ENCODE measurements around the gene APLP1. TPM values are rescaled to one million over a fixed set of nuclear protein-coding genes. Genes with fewer than 3 reads are reported as not detected.
"Not testable (repeated sequence)": the region's sequence is repeated elsewhere in the genome, so short reads cannot be mapped to it uniquely, and the experiment has no call there.

The APLP1 gene
- total RNA-seq, 2 donors from 2014 or later, result 17.5 to 33.6 TPM

GRCh38 chr19:35862528-35862927, 5.8 kb upstream of the APLP1 start:
- TF ChIP-seq CTCF (IDR thresholded peaks at IDR 0.05), result no peak
- no peak overlapping the region for H3K4me3 ChIP-seq
- no peaks in the 10 kb centered on the region for H3K4me1 ChIP-seq
- DNase-seq (ENCODE audit: low spot score), result no peak
- peaks cover 0 to 8% of the 10 kb centered on the region in 2 donors for H3K27me3 ChIP-seq
- H3K36me3 ChIP-seq, result no peaks in the 10 kb centered on the region
- H3K9me3 ChIP-seq, result no peaks in the 10 kb centered on the region
- H3K27ac ChIP-seq, result no peak overlapping the region

GRCh38 chr19:35863018-35863417, 5.4 kb upstream of the APLP1 start:
- H3K9me3 ChIP-seq, result no peaks in the 10 kb centered on the region
- peaks cover 0 to 2% of the 10 kb centered on the region in 2 donors for H3K4me1 ChIP-seq
- no peak for DNase-seq (ENCODE audit: low spot score)
- peaks cover 0 to 8% of the 10 kb centered on the region in 2 donors for H3K27me3 ChIP-seq
- no peak overlapping the region for H3K27ac ChIP-seq
- H3K36me3 ChIP-seq, result no peaks in the 10 kb centered on the region
- TF ChIP-seq CTCF (IDR thresholded peaks at IDR 0.05), result no peak
- no peak overlapping the region for H3K4me3 ChIP-seq

- H3K36me3 ChIP-seq, result no peaks in the 10 kb centered on the region
- peak overlapping the region; percentile 37 to 64 for H3K4me3 ChIP-seq
- no peak for TF ChIP-seq CTCF (IDR thresholded peaks at IDR 0.05)
- H3K27ac ChIP-seq, result no peak overlapping the region
- H3K27me3 ChIP-seq, result no peaks in the 10 kb centered on the region
- peaks cover 0 to 26% of the 10 kb centered on the region in 2 donors for H3K4me1 ChIP-seq
- DNase-seq (ENCODE audit: low spot score), result no peak
- H3K9me3 ChIP-seq, result no peaks in the 10 kb centered on the region
Observed at GRCh38 chr19:35868823-35869326, 501 bp downstream of the APLP1 start.

- DNase-seq (ENCODE audit: low spot score), result no peak
- peak overlapping the region in 1 of 2 donors; percentile 64 for H3K4me3 ChIP-seq
- no peak for TF ChIP-seq CTCF (IDR thresholded peaks at IDR 0.05)
- H3K9me3 ChIP-seq, result no peaks in the 10 kb centered on the region
- H3K4me1 ChIP-seq, result peaks cover 0 to 26% of the 10 kb centered on the region in 2 donors
- no peak overlapping the region for H3K27ac ChIP-seq
- H3K36me3 ChIP-seq, result no peaks in the 10 kb centered on the region
- no peaks in the 10 kb centered on the region for H3K27me3 ChIP-seq
Observed at GRCh38 chr19:35869327-35870123, 1.2 kb downstream of the APLP1 start.

GRCh38 chr19:35870124-35870736, 1.9 kb downstream of the APLP1 start:
- H3K27me3 ChIP-seq; H3K9me3 ChIP-seq; DNase-seq (ENCODE audit: low spot score); H3K36me3 ChIP-seq; H3K27ac ChIP-seq: not testable (repeated sequence)
- Histone ChIP-seq H3K4me3 (peak overlapping the region in 1 of 2 donors; percentile 64), H3K4me1 (peaks cover 0 to 26% of the 10 kb centered on the region in 2 donors)

GRCh38 chr19:35870798-35871197, 2.4 kb downstream of the APLP1 start:
- DNase-seq (ENCODE audit: low spot score), result no peak
- no peak overlapping the region for H3K27ac ChIP-seq
- no peak for TF ChIP-seq CTCF (IDR thresholded peaks at IDR 0.05)
- H3K9me3 ChIP-seq, result no peaks in the 10 kb centered on the region
- no peaks in the 10 kb centered on the region for H3K36me3 ChIP-seq
- peaks cover 0 to 26% of the 10 kb centered on the region in 2 donors for H3K4me1 ChIP-seq
- H3K4me3 ChIP-seq, result no peak overlapping the region
- no peaks in the 10 kb centered on the region for H3K27me3 ChIP-seq

Measured in right atrium auricular region (tissue), 2 donors.